Mesendoderm (in vitro differentiated cells): ENCODE measurements around the gene SLCO1B1.
"Not testable (repeated sequence)": the region's sequence is repeated elsewhere in the genome, so short reads cannot be mapped to it uniquely, and the experiment has no call there.

ENCODE experiments used
- DNase-seq: peaks from one replicate; pipeline ENCODE4 v3.0.0; 2013
- H2AK5ac ChIP-seq: 2 replicates; pipeline ENCODE4 v1.6.1; 2013; ENCODE audit warnings: low read length, inconsistent platforms
- H2BK120ac ChIP-seq: 2 replicates; pipeline ENCODE4 v1.6.1; 2013; ENCODE audit warnings: low read depth, mild to moderate bottlenecking, low read length, moderate library complexity, mixed read lengths
- H2BK15ac ChIP-seq: replicated peaks from 2 replicates; pipeline ENCODE4 v1.6.1; 2013; ENCODE audit warnings: low read depth, mild to moderate bottlenecking, moderate library complexity
- H2BK5ac ChIP-seq: 2 replicates; pipeline ENCODE4 v1.6.1; 2013; ENCODE audit warnings: low read length, inconsistent platforms
- H3K18ac ChIP-seq: 2 replicates; pipeline ENCODE4 v1.6.1; 2013; ENCODE audit warnings: mild to moderate bottlenecking, low read length, mixed read lengths
- H3K23ac ChIP-seq: one replicate; pipeline ENCODE4 v1.6.1; 2013; ENCODE audit warnings: low read length
- H3K27ac ChIP-seq: 2 replicates; pipeline ENCODE4 v1.5.1; 2013; ENCODE audit warnings: low read depth, mild to moderate bottlenecking, inconsistent platforms, low read length, moderate library complexity
- H3K27me3 ChIP-seq: 2 replicates; pipeline ENCODE4 v1.6.1; 2013; ENCODE audit warnings: low read length, control low read depth, mild to moderate bottlenecking, inconsistent platforms; ENCODE audit not compliant: insufficient read depth, poor library complexity
- H3K36me3 ChIP-seq: 2 replicates; pipeline ENCODE4 v1.6.1; 2013; ENCODE audit warnings: low read length, inconsistent platforms; ENCODE audit not compliant: control insufficient read depth, insufficient read depth
- H3K4ac ChIP-seq: one replicate; pipeline ENCODE4 v1.6.1; 2013; ENCODE audit warnings: low read depth, mild to moderate bottlenecking, low read length, moderate library complexity
- H3K4me1 ChIP-seq: 2 replicates; pipeline ENCODE4 v1.6.1; 2013; ENCODE audit warnings: low read depth, low read length, inconsistent platforms; ENCODE audit not compliant: control insufficient read depth
- H3K4me2 ChIP-seq: 2 replicates; pipeline ENCODE4 v1.6.1; 2013; ENCODE audit warnings: low read length
- H3K4me3 ChIP-seq: 2 replicates; pipeline ENCODE4 v1.5.1; 2013; ENCODE audit warnings: mild to moderate bottlenecking, low read length
- H3K56ac ChIP-seq: one replicate; pipeline ENCODE4 v1.6.1; 2013; ENCODE audit warnings: low read length
- H3K79me1 ChIP-seq: 2 replicates; pipeline ENCODE4 v1.6.1; 2013; ENCODE audit warnings: low read length, inconsistent platforms
- H3K79me2 ChIP-seq: 2 replicates; pipeline ENCODE4 v1.6.1; 2013; ENCODE audit warnings: mild to moderate bottlenecking, low read length; ENCODE audit not compliant: control insufficient read depth, insufficient read depth
- H3K9ac ChIP-seq: 2 replicates; pipeline ENCODE4 v1.6.1; 2013; ENCODE audit warnings: low read length, inconsistent platforms
- H4K5ac ChIP-seq: one replicate; pipeline ENCODE4 v1.6.1; 2013; ENCODE audit warnings: low read length
- H4K8ac ChIP-seq: one replicate; pipeline ENCODE4 v1.6.1; 2013; ENCODE audit warnings: low read depth, mild to moderate bottlenecking, control low read depth, low read length, moderate library complexity
- WGBS: extraction: QIAGEN DNeasy Blood & Tissue Kit; methylation state at CpG from one replicate; pipeline ENCODE4 v1.1.7; 2013; ENCODE audit warnings: low lambda C conversion rate, missing lambda C conversion rate; ENCODE audit not compliant: insufficient coverage; ENCODE audit errors: extremely low coverage; 5-methylcytosine and 5-hydroxymethylcytosine counted together

SLCO1B1 gene

GRCh38 chr12:21149861-21150260 is 18.9 kb downstream of the SLCO1B1 start:
- H3K79me1 ChIP-seq, H4K5ac ChIP-seq, H3K18ac ChIP-seq, H3K56ac ChIP-seq, H3K79me2 ChIP-seq, H2AK5ac ChIP-seq, H3K4me3 ChIP-seq, H3K4me2 ChIP-seq, H3K4me1 ChIP-seq, H2BK5ac ChIP-seq, H2BK15ac ChIP-seq, H4K8ac ChIP-seq, H3K23ac ChIP-seq, H2BK120ac ChIP-seq, H3K36me3 ChIP-seq, DNase-seq, H3K27me3 ChIP-seq, H3K9ac ChIP-seq, H3K4ac ChIP-seq, H3K27ac ChIP-seq: not testable (repeated sequence)
- WGBS, result no CpG with 5 or more reads among the region's 5 CpGs

DNA sequence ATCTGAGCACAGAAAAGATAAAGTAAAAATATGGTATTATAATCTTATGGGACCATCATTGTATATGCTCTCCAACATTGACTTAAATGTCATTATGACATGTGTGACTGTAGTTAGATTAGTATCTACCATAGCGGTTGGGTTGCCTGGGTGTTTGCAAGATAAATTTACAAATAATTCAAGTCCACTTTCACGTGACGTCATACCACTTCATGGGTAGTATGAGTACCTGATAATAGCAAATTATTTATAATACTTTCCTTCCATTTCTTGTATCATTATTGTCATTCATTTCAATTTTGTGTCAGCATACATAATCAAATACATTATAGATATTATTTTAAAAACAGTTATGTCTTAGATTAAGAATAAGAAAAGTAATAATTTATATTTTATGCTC is 20.2 kb downstream of the SLCO1B1 start:
- Histone ChIP-seq H2BK120ac (no peak overlapping the region), H2AK5ac (no peak overlapping the region), H3K18ac (no peak overlapping the region), H4K5ac (no peak overlapping the region), H3K79me2 (no peaks in the 10 kb centered on the region), H3K79me1 (no peaks in the 10 kb centered on the region), H3K9ac (no peak overlapping the region), H3K36me3 (no peaks in the 10 kb centered on the region), H3K23ac (no peak overlapping the region), H3K4me1 (no peaks in the 10 kb centered on the region), H3K4me2 (no peak overlapping the region), H3K4ac (no peak overlapping the region), H3K4me3 (no peak overlapping the region), H3K56ac (no peak overlapping the region), H4K8ac (no peak overlapping the region), H3K27me3 (no peaks in the 10 kb centered on the region), H3K27ac (no peak overlapping the region), H2BK15ac (no peak overlapping the region), H2BK5ac (no peak overlapping the region)
- WGBS, result no CpG with 5 or more reads among the region's 3 CpGs
- DNase-seq, result no peak

DNA sequence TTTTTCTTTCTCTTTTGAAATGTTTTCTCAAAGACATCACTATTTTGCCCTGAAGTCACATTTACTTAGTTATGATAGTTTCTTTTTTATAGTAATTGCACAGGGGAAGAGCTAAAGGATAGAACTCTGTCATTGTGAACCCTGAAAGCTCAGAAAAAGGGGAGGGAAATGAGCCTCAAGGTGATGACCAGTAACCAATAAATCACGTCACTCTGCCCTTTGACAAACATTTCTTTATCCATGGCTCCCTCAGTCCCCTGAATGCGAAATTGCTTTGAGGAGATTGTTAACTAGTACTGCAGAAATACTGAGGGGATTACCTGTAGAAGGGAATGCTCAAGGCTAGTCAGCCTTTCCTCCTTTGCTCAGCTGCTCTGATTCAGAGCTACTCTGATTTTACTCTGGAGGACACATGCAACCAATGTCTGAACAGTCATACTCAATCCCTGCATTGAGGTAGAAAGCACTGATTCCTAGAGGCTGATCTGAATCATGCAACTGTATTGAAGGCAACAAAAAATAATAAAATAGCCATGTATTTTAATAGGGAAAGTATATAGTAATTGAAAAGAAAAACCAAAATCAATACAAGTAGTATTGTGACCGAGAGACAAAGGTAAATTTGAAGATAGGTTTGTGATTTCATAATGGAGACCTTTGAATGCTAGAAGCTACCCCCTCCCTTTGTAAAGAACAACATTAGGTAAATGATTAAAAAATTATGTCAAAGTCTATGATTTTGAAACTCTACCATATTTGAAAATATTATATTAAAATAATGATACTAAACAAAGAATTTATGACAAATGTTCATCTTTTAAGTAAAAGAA is 24.7 kb downstream of the SLCO1B1 start:
- no peak overlapping the region for H3K9ac ChIP-seq
- no peak overlapping the region for H4K5ac ChIP-seq
- no peak overlapping the region for H4K8ac ChIP-seq
- no peak overlapping the region for H3K18ac ChIP-seq
- no peak overlapping the region for H2BK120ac ChIP-seq
- H3K4me2 ChIP-seq, result no peak overlapping the region
- H3K4me3 ChIP-seq, result no peak overlapping the region
- H3K79me2 ChIP-seq, result no peaks in the 10 kb centered on the region
- H3K27ac ChIP-seq, result no peak overlapping the region
- no peak overlapping the region for H3K4ac ChIP-seq
- H3K4me1 ChIP-seq, result no peaks in the 10 kb centered on the region
- no peak overlapping the region for H2AK5ac ChIP-seq
- no peaks in the 10 kb centered on the region for H3K36me3 ChIP-seq
- no peaks in the 10 kb centered on the region for H3K27me3 ChIP-seq
- H2BK15ac ChIP-seq, result no peak overlapping the region
- H3K79me1 ChIP-seq, result no peaks in the 10 kb centered on the region
- no peak for DNase-seq
- H3K56ac ChIP-seq, result no peak overlapping the region
- H3K23ac ChIP-seq, result no peak overlapping the region
- no CpG with 5 or more reads among the region's 3 CpGs for WGBS
- no peak overlapping the region for H2BK5ac ChIP-seq

GRCh38 chr12:21165048-21165447 is 34.1 kb downstream of the SLCO1B1 start:
- no peaks in the 10 kb centered on the region for H3K79me2 ChIP-seq
- H3K79me1 ChIP-seq, result no peaks in the 10 kb centered on the region
- no peak overlapping the region for H2BK5ac ChIP-seq
- no peak overlapping the region for H4K5ac ChIP-seq
- no peak overlapping the region for H2AK5ac ChIP-seq
- H3K4me2 ChIP-seq, result no peak overlapping the region
- no peak overlapping the region for H3K4me3 ChIP-seq
- no peak overlapping the region for H3K18ac ChIP-seq
- H3K27me3 ChIP-seq, result no peaks in the 10 kb centered on the region
- H3K56ac ChIP-seq, result no peak overlapping the region
- H3K23ac ChIP-seq, result no peak overlapping the region
- no peak overlapping the region for H2BK15ac ChIP-seq
- no peak overlapping the region for H3K4ac ChIP-seq
- no CpG with 5 or more reads among the region's 4 CpGs for WGBS
- no peaks in the 10 kb centered on the region for H3K36me3 ChIP-seq
- no peak overlapping the region for H4K8ac ChIP-seq
- no peak overlapping the region for H3K9ac ChIP-seq
- DNase-seq, result no peak
- no peak overlapping the region for H2BK120ac ChIP-seq
- H3K27ac ChIP-seq, result no peak overlapping the region
- H3K4me1 ChIP-seq, result no peaks in the 10 kb centered on the region

- no CpG with 5 or more reads among the region's 3 CpGs for WGBS
- H3K4ac ChIP-seq, result no peak overlapping the region
- no peak overlapping the region for H3K18ac ChIP-seq
- H3K36me3 ChIP-seq, result no peaks in the 10 kb centered on the region
- no peaks in the 10 kb centered on the region for H3K27me3 ChIP-seq
- no peak overlapping the region for H2BK5ac ChIP-seq
- no peak overlapping the region for H2BK120ac ChIP-seq
- H3K79me1 ChIP-seq, result no peaks in the 10 kb centered on the region
- H2AK5ac ChIP-seq, result no peak overlapping the region
- no peak overlapping the region for H3K4me3 ChIP-seq
- no peak overlapping the region for H2BK15ac ChIP-seq
- no peaks in the 10 kb centered on the region for H3K4me1 ChIP-seq
- no peak overlapping the region for H4K8ac ChIP-seq
- no peak overlapping the region for H3K56ac ChIP-seq
- H3K4me2 ChIP-seq, result no peak overlapping the region
- H3K79me2 ChIP-seq, result no peaks in the 10 kb centered on the region
- no peak overlapping the region for H3K23ac ChIP-seq
- H3K27ac ChIP-seq, result no peak overlapping the region
- DNase-seq, result peak; percentile 84
- no peak overlapping the region for H4K5ac ChIP-seq
- H3K9ac ChIP-seq, result no peak overlapping the region
Measured at GRCh38 chr12:21169878-21170472, 39.0 kb downstream of the SLCO1B1 start.
